B cell (primary cell): Measurements from ENCODE around the gene RETREG2. TPM values are rescaled to one million over a fixed set of nuclear protein-coding genes. Genes with fewer than 3 reads are reported as not detected.

ENCODE experiments used
- ATAC-seq: fragments of 200-7000 bp; cut with Tn5 transposase; one replicate; pipeline ENCODE4 v1.10.0; 2021; ENCODE audit warnings: low read depth, mild to moderate bottlenecking, moderate number of reproducible peaks, moderate library complexity
- CTCF ChIA-PET: fragments of 350-600 bp; sonication (Branson Sonifier 250); formaldehyde crosslinking; loops from one replicate; lab custom pipeline; 2021; ENCODE audit warnings: antibody characterized with exemption, inconsistent platforms; lab: Charles Lee
- POLR2A ChIA-PET: fragments of 350-600 bp; sonication (Branson Sonifier 250); formaldehyde crosslinking; loops from one replicate; lab custom pipeline; 2021; ENCODE audit warnings: antibody characterized with exemption; lab: Charles Lee
- DNase-seq: peaks from one replicate; pipeline ENCODE4 v3.0.0; 2013
- H2AFZ ChIP-seq: 2 replicates; pipeline ENCODE4 v1.6.1; 2012; ENCODE audit warnings: mild to moderate bottlenecking, low read depth, low read length; ENCODE audit not compliant: insufficient read depth, poor library complexity, severe bottlenecking
- H3K27ac ChIP-seq, 2 donors: 1 replicate in 1 of 2; 2 replicates in 1 of 2; pipeline ENCODE4 v1.5.1; 2012 to 2013; ENCODE audit warnings: low read length in 2 of 2, mild to moderate bottlenecking in 2 of 2, moderate library complexity in 1 of 2
- H3K27me3 ChIP-seq, 4 experiments: fragments of 200-600 bp in 1 of 4; sonication (generic) in 1 of 4; replicated peaks in 1 of 4; 1 replicate in 2 of 4; 2 replicates in 2 of 4; pipeline versions ENCODE4 v1.6.1 to v1.7.0; 2013 to 2016; ENCODE audit warnings: low read length in 3 of 4, mild to moderate bottlenecking in 2 of 4, mixed read lengths in 1 of 4, moderate library complexity in 1 of 4; ENCODE audit not compliant: insufficient read depth in 4 of 4, control insufficient read depth in 3 of 4; ENCODE audit errors: control extremely low read depth in 1 of 4
- H3K36me3 ChIP-seq, 2 experiments: replicated peaks in 1 of 2; 1 replicate in 1 of 2; 2 replicates in 1 of 2; pipeline versions ENCODE4 v1.6.1 to v1.7.1; 2013; ENCODE audit warnings: low read length in 1 of 2; ENCODE audit not compliant: insufficient read depth in 2 of 2, control insufficient read depth in 1 of 2; ENCODE audit errors: control extremely low read depth in 1 of 2, extremely low read depth in 1 of 2
- H3K4me1 ChIP-seq, 2 donors: fragments of 200-600 bp in 1 of 2; sonication (generic) in 1 of 2; 1 replicate in 1 of 2; 2 replicates in 1 of 2; pipeline versions ENCODE4 v1.5.1 to v1.6.1; 2013 to 2017; ENCODE audit warnings: low read length in 2 of 2; ENCODE audit not compliant: control insufficient read depth in 2 of 2, insufficient read depth in 2 of 2
- H3K4me2 ChIP-seq: replicated peaks from 2 replicates; pipeline ENCODE3; 2012; ENCODE audit warnings: mild to moderate bottlenecking, low read depth, low read length; ENCODE audit not compliant: poor library complexity, severe bottlenecking
- H3K4me3 ChIP-seq, 5 experiments: fragments of 200-600 bp in 1 of 5; sonication (generic) in 1 of 5; 1 replicate in 3 of 5; 2 replicates in 2 of 5; pipeline versions ENCODE4 v1.5.1 to v1.7.0; 2011 to 2016; ENCODE audit warnings: low read length in 4 of 5, mild to moderate bottlenecking in 4 of 5, low read depth in 2 of 5, control low read depth in 1 of 5, moderate library complexity in 1 of 5; ENCODE audit not compliant: insufficient read depth in 1 of 5; ENCODE audit errors: control extremely low read depth in 1 of 5, extremely low read depth in 1 of 5
- H3K79me2 ChIP-seq: fragments of 200-600 bp; sonication (generic); one replicate; pipeline ENCODE4 v1.6.0; 2016; ENCODE audit warnings: low read length; ENCODE audit not compliant: control insufficient read depth, insufficient read depth
- H3K9ac ChIP-seq: fragments of 200-600 bp; sonication (generic); 2 replicates; pipeline ENCODE4 v1.6.1; 2017; ENCODE audit warnings: mild to moderate bottlenecking, low read length, moderate library complexity
- H3K9me3 ChIP-seq, 3 donors: one replicate each; pipeline versions ENCODE4 v1.6.1 to v1.7.1; 2013; ENCODE audit warnings: low read length in 2 of 3; ENCODE audit not compliant: control insufficient read depth in 2 of 3, insufficient read depth in 1 of 3; ENCODE audit errors: control extremely low read depth in 1 of 3
- H4K20me1 ChIP-seq: 2 replicates; pipeline ENCODE4 v1.6.0; 2012; ENCODE audit warnings: mild to moderate bottlenecking, low read length; ENCODE audit not compliant: insufficient read depth, control insufficient read depth, poor library complexity, severe bottlenecking
- H3K27ac Mint-ChIP-seq: one replicate; pipeline ENCODE4 v1.8.0; 2021; ENCODE audit warnings: mixed read lengths
- H3K27me3 Mint-ChIP-seq: one replicate; pipeline ENCODE4 v1.8.0; 2021; ENCODE audit warnings: mixed read lengths
- H3K4me1 Mint-ChIP-seq: one replicate; pipeline ENCODE4 v1.8.0; 2021; ENCODE audit warnings: mixed read lengths
- H3K4me3 Mint-ChIP-seq: one replicate; pipeline ENCODE4 v1.8.0; 2021; ENCODE audit warnings: mixed read lengths
- H3K9me3 Mint-ChIP-seq: one replicate; pipeline ENCODE4 v1.8.0; 2022; ENCODE audit warnings: mixed read lengths; ENCODE audit not compliant: insufficient read depth
- CTCF ChIP-seq: fragments of 200-600 bp; IDR thresholded peaks from one replicate; pipeline ENCODE4 v1.8.0; 2022; ENCODE audit warnings: antibody characterized with exemption, mild to moderate bottlenecking
- EZH2 ChIP-seq: IDR thresholded peaks from 2 replicates; pipeline ENCODE4 v1.6.1; 2012; ENCODE audit warnings: borderline replicate concordance, low read depth, mild to moderate bottlenecking, moderate library complexity, low read length; ENCODE audit not compliant: insufficient read depth, poor library complexity, severe bottlenecking
- WGBS: methylation state at CpG from one replicate; pipeline ENCODE4 v1.1.5; 2013; ENCODE audit warnings: missing lambda C conversion rate; ENCODE audit not compliant: insufficient coverage; 5-methylcytosine and 5-hydroxymethylcytosine counted together
- intact Hi-C: fragments of 100-400 bp; cut with micrococcal nuclease; formaldehyde crosslinking; loops from one replicate; pipeline ENCODE4 v1.10.0; 2022
- polyA plus RNA-seq: library from polyadenylated mRNA; depleted of rRNA; stranded (reverse); fragments of >200 nt; gene quantifications from 2 replicates; pipeline ENCODE4 v1.2.3, GENCODE V29; 2012
- total RNA-seq, 2 donors: library from RNA; stranded (reverse); fragments of 120-200 nt in 1 of 2; gene quantifications; 1 replicate in 1 of 2; 2 replicates in 1 of 2; pipeline versions ENCODE4 v1.2.3 to v1.2.4, GENCODE V29; 2013 to 2022

The RETREG2 gene
- total and polyA plus RNA-seq, 2 donors (not counting 1 experiment from before 2014, with no cell fraction given), result 46.7 to 102 TPM

DNA sequence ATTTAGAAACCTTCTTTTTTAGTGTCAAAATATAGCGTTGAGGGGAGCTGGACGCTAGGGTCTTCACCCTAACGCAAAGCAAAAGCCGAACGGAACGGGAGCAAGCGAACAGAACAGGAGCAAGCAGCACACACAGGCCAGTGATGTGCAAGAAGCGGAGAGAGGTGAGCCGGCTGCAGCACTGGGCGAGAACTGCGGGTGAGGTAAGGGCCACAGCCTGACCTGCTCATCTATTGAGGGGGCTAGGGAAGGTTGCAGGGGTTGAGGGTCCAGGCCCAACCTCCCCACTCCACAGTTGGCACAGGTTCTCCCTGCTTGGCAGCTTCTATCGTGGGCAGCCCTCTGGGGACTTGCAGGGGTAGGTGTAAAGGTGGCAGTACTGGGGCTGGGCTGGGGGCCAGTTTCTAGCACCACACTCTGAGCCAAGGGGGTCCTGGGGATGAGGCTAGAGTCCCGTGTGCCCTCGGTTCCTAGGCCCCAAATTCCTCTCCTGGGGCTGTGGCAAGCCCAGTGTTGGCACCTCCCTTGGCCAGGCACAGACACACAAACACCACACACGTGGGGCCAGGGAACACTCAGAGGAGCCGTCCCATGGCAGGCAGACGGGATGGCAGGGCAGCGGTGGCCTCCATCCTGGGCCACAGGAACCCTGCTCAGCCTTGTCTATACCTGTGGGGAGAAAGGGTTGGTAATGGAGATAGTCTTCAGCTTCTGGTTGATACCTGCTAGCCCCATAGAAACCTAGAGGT lies 41.9 kb downstream of the RETREG2 start:
- peaks cover 4% of the 10 kb centered on the region for H3K79me2 ChIP-seq
- Mint-ChIP-seq H3K9me3 (no peaks in the 10 kb centered on the region), H3K27me3 (no peaks in the 10 kb centered on the region), H3K27ac (peak overlapping the region; percentile 34), H3K4me3 (peak overlapping the region; percentile 87), H3K4me1 (peaks cover 20% of the 10 kb centered on the region)
- no peak overlapping the region for H3K27ac ChIP-seq
- peaks cover 45% of the 10 kb centered on the region for H4K20me1 ChIP-seq
- CTCF ChIA-PET, result interaction anchor here (1.0 to 1.7 kb wide), 5 partner anchors 14 to 58 kb away, joined by 3 to 10 read pairs (median 4); partner anchors contain the start of genes TUBA4B and ZFAND2B
- H3K36me3 ChIP-seq, result peaks cover 6 to 49% of the 10 kb centered on the region in 2 experiments
- H3K4me1 ChIP-seq, result peaks cover 17 to 21% of the 10 kb centered on the region in 2 donors
- H3K4me2 ChIP-seq, result peak overlapping the region; percentile 91
- no peaks in the 10 kb centered on the region for H3K9me3 ChIP-seq
- 94% methylated on average over 15 of the region's 18 CpGs for WGBS
- intact Hi-C loops, result loop anchor here (1.0 to 2.0 kb wide), 4 partner anchors 9 to 75 kb away; partner anchors contain the start of genes ANKZF1, ATG9A, NHEJ1 and ZFAND2B
- H2AFZ ChIP-seq, result no peak overlapping the region
- ATAC-seq, result no peak
- DNase-seq, result no peak
- no peaks in the 10 kb centered on the region for H3K27me3 ChIP-seq
- POLR2A ChIA-PET, result interaction anchor here (1.8 to 3.0 kb wide), 3 partner anchors 29 to 59 kb away, joined by 8 to 30 read pairs (median 12); partner anchors contain the start of genes DNAJB2, TUBA4A and TUBA4B
- TF ChIP-seq CTCF (no peak), EZH2 (no peak)
- H3K9ac ChIP-seq, result peak overlapping the region; percentile 68
- H3K4me3 ChIP-seq, result peak overlapping the region in 1 of 5 experiments; percentile 66
